Mononuclear cell (primary cell): ENCODE results near the gene ZBTB20. TPM values are rescaled to one million over a fixed set of nuclear protein-coding genes. Genes with fewer than 3 reads are reported as not detected.

Source experiments
- H3K27me3 ChIP-seq: 2 replicates; pipeline ENCODE4 v1.6.0; 2011; ENCODE audit warnings: low read length, control low read depth; ENCODE audit not compliant: insufficient read depth
- H3K4me1 ChIP-seq: 2 replicates; pipeline ENCODE4 v1.5.1; 2011; ENCODE audit warnings: mild to moderate bottlenecking, low read length, control low read depth; ENCODE audit not compliant: insufficient read depth
- H3K4me3 ChIP-seq: 2 replicates; pipeline ENCODE4 v1.5.1; 2011; ENCODE audit warnings: mild to moderate bottlenecking, low read length, moderate library complexity
- H3K9me3 ChIP-seq: 2 replicates; pipeline ENCODE4 v1.5.1; 2011; ENCODE audit warnings: low read depth, mild to moderate bottlenecking, control low read depth, low read length
- total RNA-seq: library from RNA; depleted of rRNA; stranded (reverse); fragments of >200 nt; gene quantifications from one replicate; pipeline ENCODE4 v1.2.3, GENCODE V29; 2012

Gene ZBTB20
- total RNA-seq, 1 donor: 38.2 TPM

GRCh38 chr3:114464548-114464947 is 682.5 kb downstream of the ZBTB20 start:
- Histone ChIP-seq H3K9me3 (no peaks in the 10 kb centered on the region), H3K27me3 (no peaks in the 10 kb centered on the region), H3K4me1 (no peaks in the 10 kb centered on the region), H3K4me3 (no peak overlapping the region)

GRCh38 chr3:114462750-114463149 is 684.3 kb downstream of the ZBTB20 start:
- H3K9me3 ChIP-seq: no peaks in the 10 kb centered on the region
- no peaks in the 10 kb centered on the region for H3K4me1 ChIP-seq
- no peaks in the 10 kb centered on the region for H3K27me3 ChIP-seq
- no peak overlapping the region for H3K4me3 ChIP-seq

- H3K27me3 ChIP-seq: no peaks in the 10 kb centered on the region
- no peaks in the 10 kb centered on the region for H3K9me3 ChIP-seq
- H3K4me3 ChIP-seq: no peak overlapping the region
- no peaks in the 10 kb centered on the region for H3K4me1 ChIP-seq
These were observed 686.6 kb downstream of the ZBTB20 start for GRCh38 chr3:114460459-114460858.

GRCh38 chr3:114456742-114457141 is 690.3 kb downstream of the ZBTB20 start:
- Histone ChIP-seq H3K27me3 (no peaks in the 10 kb centered on the region), H3K9me3 (no peaks in the 10 kb centered on the region), H3K4me1 (peaks cover 14% of the 10 kb centered on the region), H3K4me3 (no peak overlapping the region)

- H3K9me3 ChIP-seq: no peaks in the 10 kb centered on the region
- H3K4me1 ChIP-seq: peaks cover 17% of the 10 kb centered on the region
- no peak overlapping the region for H3K4me3 ChIP-seq
- no peaks in the 10 kb centered on the region for H3K27me3 ChIP-seq
These were observed 691.7 kb downstream of the ZBTB20 start for GRCh38 chr3:114455432-114455831.

- Histone ChIP-seq H3K4me1 (peaks cover 17% of the 10 kb centered on the region), H3K27me3 (no peaks in the 10 kb centered on the region), H3K9me3 (no peaks in the 10 kb centered on the region), H3K4me3 (peak overlapping the region; percentile 22)
These were observed 692.4 kb downstream of the ZBTB20 start for GRCh38 chr3:114454551-114455251.

GRCh38 chr3:114453361-114453780 is 693.7 kb downstream of the ZBTB20 start:
- H3K27me3 ChIP-seq: no peaks in the 10 kb centered on the region
- no peaks in the 10 kb centered on the region for H3K9me3 ChIP-seq
- H3K4me3 ChIP-seq: no peak overlapping the region
- peaks cover 17% of the 10 kb centered on the region for H3K4me1 ChIP-seq

GRCh38 chr3:114452937-114453336 is 694.2 kb downstream of the ZBTB20 start:
- Histone ChIP-seq H3K4me1 (peaks cover 17% of the 10 kb centered on the region), H3K27me3 (no peaks in the 10 kb centered on the region), H3K4me3 (no peak overlapping the region), H3K9me3 (no peaks in the 10 kb centered on the region)

- H3K4me1 ChIP-seq: peaks cover 17% of the 10 kb centered on the region
- no peaks in the 10 kb centered on the region for H3K27me3 ChIP-seq
- H3K9me3 ChIP-seq: no peaks in the 10 kb centered on the region
- H3K4me3 ChIP-seq: no peak overlapping the region
These were observed 694.8 kb downstream of the ZBTB20 start for GRCh38 chr3:114452256-114452655.

- no peak overlapping the region for H3K4me3 ChIP-seq
- H3K27me3 ChIP-seq: no peaks in the 10 kb centered on the region
- no peaks in the 10 kb centered on the region for H3K9me3 ChIP-seq
- H3K4me1 ChIP-seq: peaks cover 17% of the 10 kb centered on the region
These were observed 695.5 kb downstream of the ZBTB20 start for GRCh38 chr3:114451561-114452018.

GRCh38 chr3:114451051-114451451 is 696.0 kb downstream of the ZBTB20 start:
- no peaks in the 10 kb centered on the region for H3K9me3 ChIP-seq
- no peaks in the 10 kb centered on the region for H3K27me3 ChIP-seq
- H3K4me3 ChIP-seq: no peak overlapping the region
- peaks cover 17% of the 10 kb centered on the region for H3K4me1 ChIP-seq

- no peaks in the 10 kb centered on the region for H3K9me3 ChIP-seq
- peaks cover 17% of the 10 kb centered on the region for H3K4me1 ChIP-seq
- H3K4me3 ChIP-seq: no peak overlapping the region
- no peaks in the 10 kb centered on the region for H3K27me3 ChIP-seq
These were observed 697.0 kb downstream of the ZBTB20 start for GRCh38 chr3:114450008-114450596.

- Histone ChIP-seq H3K27me3 (no peaks in the 10 kb centered on the region), H3K9me3 (no peaks in the 10 kb centered on the region), H3K4me3 (no peak overlapping the region), H3K4me1 (peaks cover 11% of the 10 kb centered on the region)
These were observed 697.6 kb downstream of the ZBTB20 start for GRCh38 chr3:114449271-114450007.

GRCh38 chr3:114447950-114448479 is 699.1 kb downstream of the ZBTB20 start:
- Histone ChIP-seq H3K9me3 (no peaks in the 10 kb centered on the region), H3K27me3 (no peaks in the 10 kb centered on the region), H3K4me3 (no peak overlapping the region), H3K4me1 (peaks cover 5% of the 10 kb centered on the region)

- no peaks in the 10 kb centered on the region for H3K9me3 ChIP-seq
- H3K4me1 ChIP-seq: peaks cover 5% of the 10 kb centered on the region
- no peaks in the 10 kb centered on the region for H3K27me3 ChIP-seq
- no peak overlapping the region for H3K4me3 ChIP-seq
These were observed 699.5 kb downstream of the ZBTB20 start for GRCh38 chr3:114447545-114447944.
